HG03135 (cell line): ENCODE data around the gene FH.

Experiments
- ATAC-seq: cut with Tn5 transposase; IDR thresholded peaks from one replicate; pipeline ENCODE4 v1.9.1; 2021; ENCODE audit warnings: mild to moderate bottlenecking, moderate library complexity; ENCODE audit not compliant: unreplicated experiment

Gene FH

GRCh38 chr1:241519308-241520079, at the start of gene FH:
TSS of gene FH (minus strand) at chr1:241519755. CDS start at chr1:241519722, 33 bp downstream.
- ATAC-seq: peak; percentile 99

GRCh38 chr1:241560849-241561187, 41.3 kb upstream of the FH start:
- ATAC-seq: no peak

- no peak for ATAC-seq
Measured at GRCh38 chr1:241560146-241560848, 40.7 kb upstream of the FH start.

GRCh38 chr1:241557551-241558193, 38.1 kb upstream of the FH start:
- ATAC-seq: no peak

GRCh38 chr1:241557031-241557430, 37.5 kb upstream of the FH start:
- ATAC-seq: no peak

GRCh38 chr1:241555526-241555925, 36.0 kb upstream of the FH start:
- ATAC-seq: no peak

- ATAC-seq: no peak
Measured at GRCh38 chr1:241553886-241554592, 34.5 kb upstream of the FH start.

GRCh38 chr1:241551759-241552638, 32.4 kb upstream of the FH start:
- peak; percentile 84 for ATAC-seq

- ATAC-seq: no peak
Measured at GRCh38 chr1:241550318-241550717, 30.8 kb upstream of the FH start.

GRCh38 chr1:241548008-241548407, 28.5 kb upstream of the FH start:
- ATAC-seq: no peak

GRCh38 chr1:241542199-241542907, 22.8 kb upstream of the FH start:
- no peak for ATAC-seq

- ATAC-seq: no peak
Measured at GRCh38 chr1:241536969-241537368, 17.4 kb upstream of the FH start.

- ATAC-seq: no peak
Measured at GRCh38 chr1:241536304-241536703, 16.7 kb upstream of the FH start.

- peak; percentile 24 for ATAC-seq
Measured at GRCh38 chr1:241533326-241534115, 14.0 kb upstream of the FH start.

- peak; percentile 68 for ATAC-seq
Measured at GRCh38 chr1:241532864-241533263, 13.3 kb upstream of the FH start.

GRCh38 chr1:241532162-241532531, 12.6 kb upstream of the FH start, which contains the start of gene KMO:
TSS of gene KMO (plus strand) at chr1:241532378. CDS start at chr1:241532445, 67 bp downstream.
- ATAC-seq: peak; percentile 35

GRCh38 chr1:241531195-241532161, 11.9 kb upstream of the FH start:
- ATAC-seq: peak; percentile 66

GRCh38 chr1:241527146-241527545, 7.6 kb upstream of the FH start:
- ATAC-seq: no peak
